Right kidney (tissue), 1 donor: ENCODE results near the gene FAM200A.
A peak's percentile ranks its signal among the peaks of the same experiment; 100 is the strongest.
"Not testable (repeated sequence)": the region's sequence is repeated elsewhere in the genome, so short reads cannot be mapped to it uniquely, and the experiment has no call there.

Experiments used
- DNase-seq: peaks from one replicate; pipeline ENCODE4 v3.0.0-alpha.2; 2016

The FAM200A gene

DNA sequence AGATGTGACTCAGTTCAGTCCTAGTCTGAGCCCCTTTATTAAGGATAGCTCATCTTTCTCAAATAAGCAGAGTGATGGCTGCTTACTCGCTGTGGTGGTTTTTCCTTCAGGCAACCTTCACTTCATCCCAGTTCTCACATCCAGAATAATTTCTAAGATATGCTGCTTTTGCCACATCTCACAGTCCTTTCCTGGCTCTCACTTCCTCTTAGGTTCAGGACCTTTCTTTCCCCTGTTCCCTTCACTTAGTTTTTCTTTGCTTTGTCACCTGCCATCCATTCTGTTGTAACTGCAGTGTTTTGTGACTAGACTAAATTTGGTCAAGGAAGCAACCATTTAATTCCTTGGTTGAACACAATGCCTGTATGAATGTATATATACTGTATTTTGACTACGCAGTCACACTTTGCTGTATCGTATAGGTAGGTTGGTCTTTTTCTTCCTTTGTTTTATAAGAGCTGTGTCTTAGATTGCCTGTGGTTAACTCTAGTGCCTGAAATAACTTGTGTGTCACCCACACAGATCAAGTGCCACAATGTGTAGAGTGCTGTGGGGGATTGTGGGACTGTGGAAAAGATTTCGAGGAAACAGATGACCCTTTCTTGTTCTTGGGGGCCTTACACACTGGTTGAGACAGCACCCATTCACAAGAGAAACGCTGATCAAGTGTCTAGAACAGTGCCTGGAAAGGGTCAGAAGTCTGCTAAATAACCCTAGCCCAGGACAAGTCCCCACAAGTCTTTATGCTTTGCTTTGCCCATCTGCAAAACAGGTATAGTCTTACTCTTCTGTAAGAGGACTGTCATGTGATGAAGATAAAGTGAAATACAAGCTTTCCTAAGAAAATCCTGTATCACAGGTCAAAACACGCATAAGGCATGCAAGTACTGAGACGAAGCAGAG is 9.2 kb upstream of the FAM200A start:
- no peak for DNase-seq

GRCh38 chr7:99559175-99559915 is 7.4 kb upstream of the FAM200A start:
- no peak for DNase-seq

- DNase-seq, result peak; percentile 92
Observed at GRCh38 chr7:99558306-99559174, 6.6 kb upstream of the FAM200A start, which contains the start of gene ZNF655. TSS of gene ZNF655 (plus strand) at chr7:99558642. CDS start at chr7:99560560, 1,918 bp downstream.

DNA sequence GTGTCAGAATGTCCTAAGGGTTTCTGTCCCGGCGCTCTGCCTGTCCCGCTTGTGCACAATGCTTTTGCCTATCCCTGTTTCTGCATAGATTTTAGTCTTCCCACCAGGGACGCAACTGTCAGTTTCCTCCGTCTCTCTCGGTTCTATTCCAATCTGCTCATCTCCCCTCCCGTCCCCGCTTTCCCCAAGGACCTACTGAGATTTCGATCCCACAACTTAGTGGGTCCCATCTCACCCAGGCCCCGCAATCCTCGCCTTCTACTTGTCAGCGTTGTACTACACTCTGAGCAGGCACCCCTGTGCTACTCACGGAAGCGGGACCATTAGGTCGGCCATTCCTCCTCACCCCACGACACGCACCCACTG is 6.0 kb upstream of the FAM200A start:
- DNase-seq, result no peak

- DNase-seq, result no peak
Observed at GRCh38 chr7:99557196-99557607, 5.3 kb upstream of the FAM200A start.

DNA sequence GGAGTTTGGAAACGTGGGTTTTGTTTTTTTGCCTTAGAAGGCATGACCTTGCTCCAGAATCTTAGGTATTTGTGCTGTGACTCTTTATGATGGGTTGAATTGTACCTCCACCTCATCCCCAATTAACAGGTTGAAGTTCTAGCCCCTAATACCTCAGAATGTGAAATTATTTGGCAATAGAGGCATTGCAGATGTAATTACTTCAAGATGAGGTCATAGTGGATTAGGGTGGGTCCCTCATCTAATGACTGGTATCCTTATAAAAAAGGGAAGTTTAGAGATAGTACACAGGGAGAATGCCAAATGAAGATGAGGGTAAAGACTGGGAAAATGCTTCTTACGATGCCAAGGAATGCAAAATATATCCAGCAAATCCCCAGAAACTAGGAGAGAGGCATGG is 3.0 kb upstream of the FAM200A start:
- DNase-seq, result no peak

GRCh38 chr7:99553039-99553438 is 1.1 kb upstream of the FAM200A start:
- DNase-seq, result no peak

- DNase-seq, result no peak
Observed at GRCh38 chr7:99551334-99551733, 580 bp downstream of the FAM200A start.

DNA sequence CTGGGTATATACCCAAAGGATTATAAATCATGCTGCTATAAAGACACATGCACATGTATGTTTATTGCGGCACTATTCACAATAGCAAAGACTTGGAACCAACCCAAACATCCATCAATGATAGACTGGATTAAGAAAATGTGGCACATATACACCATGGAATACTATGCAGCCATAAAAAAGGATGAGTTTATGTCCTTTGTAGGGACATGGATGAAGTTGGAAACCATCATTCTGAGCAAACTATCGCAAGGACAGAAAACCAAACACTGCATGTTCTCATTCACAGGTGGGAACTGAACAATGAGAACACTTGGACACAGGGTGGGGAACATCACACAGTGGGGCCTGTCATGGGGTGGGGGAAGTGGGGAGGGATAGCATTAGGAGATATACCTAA is 2.4 kb downstream of the FAM200A start:
- not testable (repeated sequence) for DNase-seq

DNA sequence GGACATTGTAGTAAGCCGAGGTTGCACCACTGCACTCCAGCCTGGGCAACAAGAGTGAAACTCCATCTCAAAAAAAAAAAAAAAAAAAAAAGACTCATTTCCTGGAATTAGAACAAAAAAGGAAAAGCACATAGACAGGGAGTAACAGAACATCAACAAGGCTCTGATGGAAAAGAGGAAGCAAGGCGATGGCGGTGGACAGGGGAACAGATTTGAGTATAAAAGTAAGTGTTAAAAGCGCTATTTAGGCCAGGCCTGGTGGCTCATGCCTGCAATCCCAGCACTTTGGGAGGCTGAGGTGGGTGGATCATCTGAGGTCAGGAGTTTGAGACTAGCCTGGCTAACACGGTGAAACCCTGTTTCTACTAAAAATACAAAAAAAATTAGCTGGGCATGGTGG is 6.6 kb downstream of the FAM200A start:
- DNase-seq, result not testable (repeated sequence)

DNA sequence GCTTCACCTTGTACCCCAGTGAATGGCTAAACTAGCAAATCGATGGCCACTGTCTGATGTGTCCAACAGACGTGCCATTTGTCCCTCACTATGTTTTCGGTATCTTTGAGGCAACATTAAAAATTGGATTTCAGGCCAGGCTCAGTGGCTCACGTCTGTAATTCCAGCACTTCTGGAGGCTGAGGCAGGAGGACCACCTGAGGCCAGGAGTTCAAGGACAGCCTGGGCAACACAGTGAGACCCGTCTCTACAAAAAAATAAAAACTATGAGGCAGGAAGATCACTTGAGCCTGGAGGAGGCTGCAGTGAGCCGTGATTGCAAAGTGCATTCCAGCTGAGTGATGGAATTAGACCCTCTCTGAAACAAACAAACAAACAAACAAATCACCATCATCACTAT is 8.0 kb downstream of the FAM200A start:
- DNase-seq, result no peak

GRCh38 chr7:99543081-99543671 is 8.7 kb downstream of the FAM200A start:
- DNase-seq, result no peak

DNA sequence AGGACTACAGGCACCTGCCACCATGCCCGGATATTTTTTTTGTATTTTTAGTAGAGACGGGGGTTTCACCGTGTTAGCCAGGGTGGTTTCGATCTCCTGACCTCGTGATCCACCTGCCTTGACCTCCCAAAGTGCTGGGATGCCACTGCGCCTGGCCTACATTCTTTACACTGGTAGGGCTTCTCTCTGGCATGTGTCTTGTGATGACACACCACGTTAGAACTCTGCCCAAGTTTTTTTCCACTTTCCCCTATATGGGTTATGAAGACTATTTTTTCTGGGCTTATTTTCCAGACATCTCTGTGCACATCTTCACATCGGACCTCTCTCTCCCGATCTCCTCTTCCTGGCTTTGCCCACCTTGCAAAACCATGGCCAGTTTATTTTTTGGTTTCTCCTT is 10.7 kb downstream of the FAM200A start:
- no peak for DNase-seq

- DNase-seq, result no peak
Observed at GRCh38 chr7:99540542-99540941, 11.4 kb downstream of the FAM200A start.

DNA sequence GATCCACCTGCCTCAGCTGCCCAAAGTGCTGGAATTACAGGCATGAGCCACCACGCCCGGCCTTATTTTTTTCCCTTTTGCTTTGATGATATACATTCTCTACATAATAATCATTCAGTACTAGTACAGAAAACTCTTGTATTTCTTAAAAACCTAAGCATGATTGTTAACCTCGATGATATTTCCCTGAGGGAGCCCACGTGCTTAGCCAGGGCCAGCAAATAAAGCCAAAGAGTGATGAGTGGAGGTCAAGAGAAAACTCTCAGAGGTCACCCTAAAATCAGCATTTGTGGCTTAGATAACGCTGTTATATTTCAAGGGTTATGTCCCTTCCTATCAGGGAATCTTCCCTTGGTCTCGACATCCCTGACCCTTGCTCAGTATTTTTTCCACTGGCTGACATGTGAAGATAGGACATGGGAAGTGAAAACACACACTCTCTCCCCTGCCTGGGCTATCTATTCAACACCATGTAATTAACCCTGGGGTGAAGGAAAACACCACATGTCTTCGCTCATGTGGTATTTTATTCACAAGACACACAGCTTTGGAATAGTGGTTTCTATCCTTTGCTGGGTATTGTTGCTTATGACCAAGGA is 12.6 kb downstream of the FAM200A start:
- DNase-seq, result no peak

DNA sequence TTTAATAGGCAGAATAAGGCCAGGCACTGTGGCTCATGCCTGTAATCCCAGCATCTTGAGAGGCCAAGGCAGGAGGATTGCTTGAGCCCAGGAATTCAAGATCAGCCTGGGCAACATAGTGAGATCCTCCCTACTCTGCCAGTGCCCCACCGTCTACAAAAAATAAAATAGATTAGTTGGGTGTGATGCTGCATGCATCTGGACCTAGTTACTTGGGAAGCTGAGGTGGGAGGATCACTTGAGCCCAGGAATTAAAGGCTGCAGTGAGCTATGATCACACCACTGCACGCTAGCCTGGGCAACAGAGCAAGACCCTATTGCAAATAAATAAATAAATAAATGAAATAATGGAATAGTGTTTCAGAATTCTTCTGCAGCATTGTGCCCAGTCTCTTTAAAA is 16.2 kb downstream of the FAM200A start:
- DNase-seq, result no peak

- DNase-seq, result no peak
Observed at GRCh38 chr7:99531354-99531765, 20.6 kb downstream of the FAM200A start.

DNA sequence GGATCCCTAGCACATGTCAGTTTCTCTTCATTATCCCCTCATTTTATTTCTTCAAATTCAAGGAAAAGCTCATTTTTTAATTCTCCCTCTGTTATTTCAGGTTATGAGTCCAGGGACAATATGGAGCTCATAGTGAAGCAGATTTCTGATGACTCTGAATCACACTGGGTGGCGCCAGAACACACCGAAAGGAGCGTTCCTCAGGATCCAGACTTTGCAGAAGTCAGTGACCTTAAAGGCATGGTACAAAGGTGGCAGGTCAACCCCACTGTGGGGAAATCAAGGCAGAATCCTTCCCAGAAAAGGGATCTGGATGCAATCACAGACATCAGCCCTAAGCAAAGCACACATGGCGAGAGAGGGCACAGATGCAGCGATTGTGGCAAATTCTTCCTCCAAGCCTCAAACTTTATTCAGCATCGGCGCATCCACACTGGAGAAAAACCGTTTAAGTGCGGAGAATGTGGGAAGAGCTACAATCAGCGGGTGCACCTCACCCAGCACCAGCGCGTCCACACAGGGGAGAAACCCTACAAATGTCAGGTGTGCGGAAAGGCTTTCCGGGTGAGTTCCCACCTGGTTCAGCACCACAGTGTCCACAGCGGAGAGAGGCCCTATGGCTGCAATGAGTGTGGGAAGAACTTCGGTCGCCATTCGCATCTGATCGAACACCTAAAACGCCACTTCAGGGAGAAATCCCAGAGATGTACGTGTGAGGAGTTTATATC is 26.0 kb downstream of the FAM200A start:
- no peak for DNase-seq

- DNase-seq, result no peak
Observed at GRCh38 chr7:99521399-99521798, 30.5 kb downstream of the FAM200A start.

DNA sequence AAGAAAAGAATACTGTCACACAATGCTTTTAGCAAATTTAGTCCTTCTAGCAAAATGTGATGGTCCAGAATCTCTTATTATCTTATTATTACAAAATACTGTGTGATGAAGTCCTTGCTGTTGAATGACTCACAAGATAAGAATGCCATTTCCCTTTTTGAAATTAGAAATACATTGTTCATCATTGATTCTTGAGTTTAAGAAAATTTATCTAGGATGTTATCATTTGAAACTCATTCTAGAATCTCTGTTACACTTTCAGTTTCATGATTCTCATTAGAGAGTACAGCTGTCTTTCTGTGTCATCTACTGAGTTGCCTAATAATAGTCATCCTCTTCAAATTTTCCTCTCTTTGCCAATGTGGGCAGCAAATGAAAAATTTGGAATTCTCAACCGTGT is 37.9 kb downstream of the FAM200A start:
- no peak for DNase-seq

DNA sequence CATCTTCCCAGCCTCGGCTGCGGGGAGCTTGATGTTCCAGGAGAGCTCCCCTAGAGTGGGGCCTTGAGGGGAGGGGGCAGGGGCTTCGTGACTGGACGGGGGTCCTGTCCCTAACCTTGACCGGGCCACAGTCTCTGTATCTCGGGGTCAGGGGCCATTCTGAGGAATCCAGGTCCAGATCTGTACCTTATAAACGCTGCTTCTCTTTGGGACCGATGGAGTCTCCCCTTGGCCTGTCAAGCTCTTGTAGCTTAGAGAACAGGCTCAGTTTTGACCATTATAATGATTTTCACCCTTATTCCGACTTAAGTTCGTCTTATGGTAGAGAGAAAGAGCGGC is 46.6 kb downstream of the FAM200A start:
- no peak for DNase-seq
